Posterior vena cava (tissue), 2 donors: ENCODE data around the gene GALNTL6. TPM values are rescaled to one million over a fixed set of nuclear protein-coding genes. Genes with fewer than 3 reads are reported as not detected.
"Not testable (repeated sequence)": the region's sequence is repeated elsewhere in the genome, so short reads cannot be mapped to it uniquely, and the experiment has no call there.

Experiments
- DNase-seq: peaks from one replicate; pipeline ENCODE4 v3.0.0-alpha.2; 2020; ENCODE audit warnings: low spot score
- intact Hi-C, 2 donors: fragments of 100-400 bp; cut with DNase I; formaldehyde crosslinking; loops; one replicate each; pipeline versions ENCODE4 v1.14.1 to v1.14.2; 2022 to 2023
- total RNA-seq, 2 donors: library from RNA; stranded (reverse); fragmentation: NEBNext Ultra II Directional; extraction: Animal tissue kit (Norgen Biotek cat#: 25700); gene quantifications; one replicate each; pipeline ENCODE4 v1.2.1, GENCODE V29; 2021
- donor health status: DM: yes; HTN: yes; CAD: no.
- donor health status: DM: yes; HTN: yes; CAD: no.

The GALNTL6 gene
- total RNA-seq, 2 donors from 2014 or later: not detected

DNA sequence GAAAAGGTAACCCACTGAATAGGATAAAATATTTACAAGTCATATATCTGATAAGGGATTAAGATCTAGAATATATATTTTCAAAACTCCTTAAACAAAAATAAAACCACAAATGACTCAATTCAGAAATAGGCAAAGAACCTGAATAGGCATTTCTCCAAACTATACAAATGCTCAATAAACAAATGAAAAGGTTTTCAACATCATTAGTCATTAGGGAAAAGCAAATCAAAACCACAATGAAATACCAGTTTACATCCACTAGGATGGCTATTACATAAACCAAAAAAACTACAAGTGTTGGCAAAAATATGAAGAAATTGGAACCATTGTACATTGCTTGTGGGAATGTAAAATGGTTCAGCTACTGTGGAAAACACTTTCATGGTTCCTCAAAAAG, 1188.4 kb downstream of the GALNTL6 start:
- intact Hi-C loops: no loop called here
- no peak for DNase-seq

DNA sequence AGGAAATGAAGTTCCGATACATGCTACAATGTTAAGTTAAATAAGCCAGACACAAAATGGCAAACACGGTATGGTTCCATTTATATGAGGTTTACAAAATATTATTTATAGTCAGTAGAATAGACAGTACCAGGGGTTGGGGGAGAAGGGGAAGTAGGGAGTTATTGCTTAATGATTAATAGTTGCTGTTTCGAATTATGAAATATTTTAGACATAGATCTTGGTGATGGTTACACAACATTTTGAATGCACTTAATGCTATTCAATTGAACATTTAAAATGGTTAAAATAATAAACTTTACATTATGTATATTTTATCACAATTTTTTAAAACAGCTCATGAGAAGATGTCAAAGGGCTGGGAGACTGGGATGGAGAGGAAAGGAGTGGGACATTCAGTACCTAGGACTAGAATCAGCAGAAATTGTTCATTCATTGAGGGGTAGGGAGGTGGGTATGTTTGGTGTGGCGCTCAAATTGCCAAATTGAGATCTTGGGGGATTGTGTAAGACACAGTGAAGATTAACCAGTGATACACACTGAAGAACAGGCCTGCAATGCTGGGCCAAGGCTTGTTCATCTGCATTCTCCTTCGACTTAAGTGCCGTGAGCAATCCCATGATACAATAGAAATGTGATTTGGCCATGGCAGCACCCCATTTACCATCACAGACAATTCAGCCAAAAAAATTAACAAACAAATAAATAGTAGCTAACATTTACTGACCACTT, 1189.8 kb downstream of the GALNTL6 start:
- DNase-seq: no peak
- intact Hi-C loops: no loop called here

DNA sequence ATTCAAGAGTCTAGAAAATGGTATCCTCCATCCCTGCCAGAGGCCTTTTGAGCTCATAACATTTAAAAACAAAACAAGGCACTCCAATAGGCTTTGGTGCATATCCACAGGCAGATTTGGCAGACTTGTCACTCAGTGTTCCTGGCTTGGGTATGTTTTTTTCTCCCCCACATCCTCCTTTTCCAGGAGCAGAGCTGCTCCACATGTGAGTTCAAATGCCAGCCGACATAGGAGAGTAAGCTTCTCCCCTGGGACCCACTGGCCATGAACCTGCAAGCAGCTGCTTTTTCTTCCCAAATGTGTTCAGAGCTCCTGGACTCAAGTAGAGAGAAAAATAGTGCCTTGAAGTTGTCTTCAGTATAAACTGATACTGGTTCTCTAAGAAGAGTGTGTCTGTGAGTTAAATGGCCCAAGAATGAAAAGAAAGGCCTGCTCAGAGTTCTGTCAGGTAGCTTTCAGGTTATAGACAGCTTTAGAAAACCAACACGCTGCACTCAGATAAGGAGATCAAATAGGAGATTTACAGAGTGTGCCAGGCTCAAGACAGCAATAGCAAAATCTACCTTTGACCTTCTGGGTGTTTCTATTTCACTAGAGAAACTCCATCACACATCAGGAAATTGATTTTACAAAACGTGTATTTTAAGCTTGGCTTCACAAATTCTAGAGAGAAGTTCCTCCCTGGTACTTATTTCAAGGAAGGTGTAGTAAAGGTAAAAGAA, 1192.9 kb downstream of the GALNTL6 start:
- DNase-seq: no peak
- intact Hi-C loops: no loop called here

DNA sequence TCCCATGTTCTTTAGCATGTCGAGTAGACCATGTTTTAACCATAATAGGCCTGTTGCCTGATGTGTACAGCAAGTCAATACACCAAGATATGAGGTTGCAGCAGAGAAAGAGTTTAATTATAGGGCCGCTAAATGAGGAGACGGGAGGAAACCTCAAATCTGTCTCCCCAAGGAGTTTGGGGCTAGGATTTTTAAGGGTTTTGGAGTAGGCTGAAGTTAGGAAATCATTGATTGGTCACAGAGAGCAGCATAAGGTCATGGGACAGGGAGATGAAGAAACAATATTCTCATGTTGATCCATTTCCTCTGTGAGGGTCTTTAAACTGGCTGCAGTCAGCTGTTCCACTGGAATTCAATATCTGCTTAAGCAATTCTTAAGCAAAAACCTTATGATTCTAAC, 1195.2 kb downstream of the GALNTL6 start:
- no peak for DNase-seq
- intact Hi-C loops: no loop called here

DNA sequence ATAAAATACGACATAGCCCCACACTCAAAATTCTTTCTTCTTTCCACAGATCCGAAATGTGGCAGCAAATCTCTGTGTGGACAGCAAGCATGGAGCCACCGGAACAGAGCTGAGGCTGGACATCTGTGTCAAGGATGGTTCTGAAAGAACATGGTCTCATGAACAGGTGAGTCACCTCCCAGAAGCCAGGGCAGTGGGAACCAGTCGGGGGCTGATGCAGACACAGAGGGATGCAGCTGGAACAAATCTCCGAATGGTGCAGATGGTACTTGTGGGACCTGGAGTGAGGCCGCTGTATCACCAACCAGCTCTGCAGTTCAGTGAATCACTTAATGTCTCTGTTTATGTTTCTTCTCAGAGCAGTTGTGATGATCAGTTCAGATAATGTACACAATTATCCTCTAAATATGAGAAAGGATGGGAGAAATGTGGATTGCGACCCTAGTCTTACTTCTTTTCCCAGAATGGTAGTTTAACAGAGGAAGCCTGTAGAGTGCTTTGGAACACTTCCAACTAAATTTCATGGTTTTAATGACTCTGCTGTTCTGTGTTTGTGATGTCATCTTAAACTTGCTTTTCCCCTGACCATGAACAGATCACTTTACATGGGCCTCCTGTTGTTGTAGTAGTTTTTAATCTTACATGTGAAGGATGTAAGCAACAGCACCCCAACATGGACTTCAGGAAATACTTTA, 1196.1 kb downstream of the GALNTL6 start:
- no peak for DNase-seq
- intact Hi-C loops: no loop called here

DNA sequence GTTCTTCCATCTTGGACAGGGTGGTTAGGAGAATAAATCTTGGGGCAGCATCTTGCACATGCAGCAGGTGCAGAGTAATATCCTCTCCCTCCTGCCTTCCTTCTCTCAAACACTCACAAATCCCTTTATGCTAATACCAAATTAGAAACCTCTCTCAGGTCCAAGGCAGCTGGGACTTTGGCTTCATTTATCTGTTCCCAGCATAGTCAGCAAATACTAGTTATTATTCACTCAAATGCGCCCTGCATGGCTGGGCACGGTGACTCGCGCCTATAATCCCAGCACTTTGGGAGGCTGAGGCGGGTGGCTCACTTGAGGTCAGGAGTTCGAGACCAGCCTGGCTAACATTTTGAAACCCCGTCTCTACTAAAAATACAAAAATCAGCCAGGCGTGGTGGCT, 1199.4 kb downstream of the GALNTL6 start:
- intact Hi-C loops: loop anchor here (5.0 kb wide), 1 partner anchor 245 kb away; no protein-coding TSS in a partner anchor
- no peak for DNase-seq

DNA sequence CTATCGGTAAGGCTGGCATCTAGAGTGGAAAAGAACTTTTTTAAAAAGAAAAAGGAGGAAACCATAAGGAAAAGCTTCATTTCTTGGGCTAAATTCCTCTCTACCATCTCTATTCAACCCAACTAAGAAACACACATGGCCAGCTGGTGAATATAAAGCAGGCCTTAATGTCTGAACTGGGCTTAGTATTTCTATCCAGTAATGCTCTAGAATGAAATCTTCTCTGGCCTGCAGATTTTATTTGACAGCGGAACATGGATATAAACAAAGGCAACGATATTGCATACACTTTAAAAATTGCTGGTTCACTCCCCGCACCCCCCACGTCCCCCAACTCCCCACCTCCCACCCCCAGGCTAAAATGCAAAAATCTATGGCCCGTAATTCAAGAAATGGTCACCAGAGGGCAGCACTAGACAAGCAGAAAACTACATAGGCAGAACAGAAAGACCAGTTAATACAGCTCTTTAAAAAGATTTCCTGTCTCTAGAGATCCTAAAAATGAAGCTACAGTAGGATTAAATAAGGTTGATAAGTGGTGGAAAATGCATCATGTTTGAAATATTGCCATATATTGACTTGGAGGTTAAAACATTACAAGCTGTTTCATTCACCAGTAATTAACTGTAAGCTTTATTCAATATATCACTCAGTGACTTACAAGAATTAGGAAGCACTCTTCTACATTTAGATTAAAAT, 1200.2 kb downstream of the GALNTL6 start:
- DNase-seq: no peak
- intact Hi-C loops: loop anchor here (5.0 kb wide), 1 partner anchor 244 kb away; no protein-coding TSS in a partner anchor

DNA sequence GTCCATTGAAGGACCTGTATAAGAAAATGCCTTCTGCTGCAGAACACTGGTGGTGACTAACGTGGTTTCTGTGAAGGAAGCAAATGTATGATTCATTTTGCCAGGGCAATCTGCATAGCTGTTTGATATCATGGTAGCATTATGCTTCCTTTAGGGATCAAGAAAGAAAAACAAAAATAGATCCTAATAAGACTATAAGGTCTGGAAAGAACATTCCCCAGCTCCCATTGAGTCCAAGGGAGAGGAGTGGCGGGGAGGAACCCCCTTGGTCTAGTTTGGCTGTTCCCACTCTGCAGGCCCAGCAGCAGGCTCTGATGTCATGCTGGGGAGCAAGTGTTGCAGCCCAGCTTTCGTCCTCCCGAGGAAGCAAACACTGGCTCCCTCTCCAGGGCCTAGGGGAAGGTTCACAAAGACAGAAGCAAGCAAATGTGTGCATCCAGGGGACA, 1200.9 kb downstream of the GALNTL6 start:
- intact Hi-C loops: loop anchor here (5.0 kb wide), 1 partner anchor 243 kb away; no protein-coding TSS in a partner anchor
- no peak for DNase-seq

DNA sequence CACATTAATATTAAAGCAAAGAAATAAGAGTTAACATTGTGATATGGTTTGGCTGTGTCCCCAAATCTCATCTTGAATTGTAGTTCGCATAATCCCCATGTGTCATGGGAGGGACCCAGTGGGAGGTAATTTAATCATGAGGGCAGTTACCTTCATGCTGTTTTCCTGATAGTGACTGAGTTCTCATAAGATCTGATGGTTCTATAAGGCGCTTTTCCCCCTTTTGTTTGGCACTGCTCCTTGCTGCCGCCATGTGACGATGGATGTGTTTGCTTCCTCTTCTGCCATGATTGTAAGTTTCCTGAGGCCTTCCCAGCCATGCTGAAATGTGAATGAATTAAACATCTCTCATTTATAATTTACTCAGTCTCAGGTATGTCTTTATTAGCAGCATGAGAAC, 1201.6 kb downstream of the GALNTL6 start:
- DNase-seq: no peak
- intact Hi-C loops: loop anchor here (5.0 kb wide), 1 partner anchor 242 kb away; no protein-coding TSS in a partner anchor

DNA sequence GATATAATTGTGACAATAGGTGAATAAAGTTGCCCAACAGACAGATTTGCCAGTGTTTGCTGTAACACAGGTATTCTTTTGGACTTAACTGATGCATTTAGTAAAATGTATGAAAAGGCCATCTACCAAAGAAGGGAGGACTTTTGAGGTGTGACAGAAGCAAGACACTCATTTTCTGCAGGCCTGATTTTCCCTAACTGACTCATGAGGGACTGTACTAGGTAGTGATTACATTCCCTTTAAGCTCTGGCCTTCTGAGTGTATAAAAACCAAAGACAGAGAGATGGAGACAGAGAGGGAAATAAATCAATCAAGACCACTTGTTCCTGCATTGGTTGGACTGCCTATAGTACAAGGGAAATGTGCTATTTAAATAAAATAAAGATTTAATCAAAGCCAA, 1204.6 kb downstream of the GALNTL6 start:
- DNase-seq: no peak
- intact Hi-C loops: no loop called here

DNA sequence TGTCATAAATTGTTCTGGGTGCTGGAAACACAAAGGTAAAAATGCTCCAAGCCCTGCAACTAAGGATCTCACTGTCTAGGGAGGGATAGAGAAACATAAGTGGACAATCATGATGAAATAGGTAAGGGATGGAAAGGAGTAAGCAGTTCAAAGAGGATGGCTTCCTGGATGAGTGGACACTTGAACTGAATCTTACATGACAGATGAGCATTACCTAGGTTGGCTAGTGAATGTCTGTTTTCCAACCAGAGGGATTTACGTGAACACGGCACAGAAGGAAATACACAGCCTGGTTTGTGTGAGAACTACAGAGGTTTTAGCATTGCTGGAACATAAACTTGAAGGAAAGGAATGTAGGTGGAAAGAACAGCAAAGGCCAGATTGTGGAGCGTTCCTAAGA, 1205.2 kb downstream of the GALNTL6 start:
- intact Hi-C loops: no loop called here
- DNase-seq: no peak

DNA sequence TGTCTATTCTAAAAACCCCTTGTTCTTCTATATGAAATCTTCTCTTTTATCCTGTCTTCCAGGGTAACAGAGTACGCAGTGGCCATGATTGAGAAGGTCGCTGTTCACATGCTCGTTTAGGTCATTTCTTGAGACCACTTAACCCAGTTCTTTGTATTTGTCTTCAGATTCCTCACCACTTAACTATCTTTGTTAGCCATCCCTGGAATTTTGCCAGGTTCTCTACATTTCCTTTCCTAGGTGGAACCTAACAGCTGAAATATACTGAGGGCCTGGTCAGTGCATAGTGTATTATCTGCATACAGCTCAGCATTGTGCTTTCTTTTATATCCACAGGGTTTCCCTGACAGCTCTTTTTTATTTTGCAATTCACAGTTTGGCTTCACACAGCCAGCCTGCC, 1206.5 kb downstream of the GALNTL6 start:
- intact Hi-C loops: loop anchor here in 1 of 2 donors (10.0 kb wide), 1 partner anchor 395 kb away; no protein-coding TSS in a partner anchor
- no peak for DNase-seq

DNA sequence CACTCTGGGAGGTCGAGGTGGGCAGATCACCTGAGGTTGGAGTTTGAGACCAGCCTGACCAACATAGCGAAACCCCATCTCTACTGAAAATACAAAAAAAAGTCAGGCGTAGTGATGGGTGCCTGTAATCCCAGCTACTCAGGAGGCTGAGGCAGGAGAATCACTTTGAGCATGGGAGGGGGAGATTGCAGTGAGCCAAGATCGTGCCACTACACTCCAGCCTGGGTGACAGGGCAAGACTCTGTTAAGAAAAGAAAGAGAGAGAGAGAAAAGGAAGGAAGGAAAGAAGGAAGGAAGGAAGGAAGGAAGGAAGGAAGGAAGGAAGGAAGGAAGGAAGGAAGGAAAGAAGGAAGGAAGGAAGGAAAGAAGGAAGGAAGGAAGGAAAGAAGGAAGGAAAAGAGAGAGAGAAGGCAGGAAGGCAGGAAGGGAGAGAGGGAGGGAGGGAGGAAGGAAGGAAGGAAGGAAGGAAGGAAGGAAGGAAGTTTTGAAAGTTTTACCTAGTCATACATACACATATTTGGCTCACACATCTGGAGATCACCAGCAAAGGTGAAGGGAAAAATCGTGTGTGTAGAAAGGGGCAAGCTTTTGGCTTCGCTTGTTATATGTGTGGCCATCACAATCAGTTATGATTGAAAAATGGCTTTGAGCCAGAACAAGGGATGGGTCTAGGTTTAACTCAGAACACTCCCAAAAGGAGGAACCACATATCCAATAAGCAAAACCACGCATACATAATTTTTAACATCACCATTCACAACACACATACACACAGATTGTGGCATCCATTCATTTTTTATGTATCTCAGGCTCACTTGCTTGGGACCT, 1208.8 kb downstream of the GALNTL6 start:
- intact Hi-C loops: loop anchor here in 1 of 2 donors (10.0 kb wide), 1 partner anchor 393 kb away; no protein-coding TSS in a partner anchor
- not testable (repeated sequence) for DNase-seq

DNA sequence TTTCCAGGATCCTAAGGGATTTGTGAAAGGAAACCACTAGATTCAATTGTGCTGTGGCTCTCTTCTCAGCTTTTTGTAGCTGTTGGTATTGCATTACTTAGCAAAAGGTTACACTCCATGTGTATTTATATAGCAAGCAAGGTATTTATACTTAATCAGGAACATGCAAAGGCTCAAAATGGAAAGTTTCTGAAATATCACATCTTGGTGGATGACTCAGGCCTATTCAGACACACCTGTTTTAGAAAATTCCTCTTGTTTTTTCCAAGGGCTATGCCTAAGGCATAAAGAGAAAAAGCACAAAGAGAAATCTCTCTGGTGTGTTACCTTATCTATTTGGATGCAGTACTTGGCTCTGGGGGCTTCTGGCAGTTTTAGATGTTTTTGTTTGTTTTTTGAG, 1211.0 kb downstream of the GALNTL6 start:
- intact Hi-C loops: loop anchor here in 1 of 2 donors (2.0 to 10.0 kb wide), 2 partner anchors 237 to 391 kb away; no protein-coding TSS in a partner anchor
- no peak for DNase-seq

DNA sequence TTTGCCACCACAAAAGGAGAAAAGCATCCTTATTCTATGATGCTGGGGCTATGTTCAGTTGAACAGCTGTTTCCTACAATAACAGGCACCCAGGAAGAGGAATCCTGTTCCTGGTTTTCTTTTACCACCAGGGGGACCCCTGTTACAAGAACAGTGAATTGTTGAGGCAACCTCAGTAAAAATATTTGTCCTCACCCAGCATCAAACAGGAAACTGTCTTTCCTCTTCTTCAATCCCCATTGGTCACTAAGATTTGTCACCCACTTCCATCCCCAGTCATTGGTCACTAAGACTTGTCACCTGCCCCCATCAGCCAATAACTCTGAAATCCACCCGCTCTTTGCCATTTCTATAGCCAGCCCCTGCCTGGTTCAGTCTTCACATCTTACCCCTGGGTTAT, 1211.9 kb downstream of the GALNTL6 start:
- intact Hi-C loops: loop anchor here in 1 of 2 donors (2.0 to 10.0 kb wide), 2 partner anchors 236 to 390 kb away; no protein-coding TSS in a partner anchor
- DNase-seq: no peak

DNA sequence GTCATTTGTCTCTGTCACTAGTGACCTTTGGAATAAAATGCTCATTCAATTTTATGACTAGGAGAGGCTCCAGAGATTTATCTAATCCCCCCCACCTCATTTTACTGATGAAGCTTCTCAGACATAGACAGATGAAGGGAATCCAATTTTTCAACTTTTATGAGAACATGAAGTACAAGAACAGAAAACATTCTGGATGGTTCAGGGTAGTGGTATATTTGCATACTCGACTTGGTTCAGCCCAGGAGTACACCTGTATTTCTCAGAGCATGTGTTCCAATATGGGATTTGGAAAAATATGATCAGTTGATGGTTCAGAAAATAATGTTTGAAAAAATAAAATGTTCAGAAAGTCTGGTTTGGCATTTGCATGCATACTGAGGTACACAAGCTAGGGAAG, 1224.0 kb downstream of the GALNTL6 start:
- intact Hi-C loops: no loop called here
- DNase-seq: no peak

DNA sequence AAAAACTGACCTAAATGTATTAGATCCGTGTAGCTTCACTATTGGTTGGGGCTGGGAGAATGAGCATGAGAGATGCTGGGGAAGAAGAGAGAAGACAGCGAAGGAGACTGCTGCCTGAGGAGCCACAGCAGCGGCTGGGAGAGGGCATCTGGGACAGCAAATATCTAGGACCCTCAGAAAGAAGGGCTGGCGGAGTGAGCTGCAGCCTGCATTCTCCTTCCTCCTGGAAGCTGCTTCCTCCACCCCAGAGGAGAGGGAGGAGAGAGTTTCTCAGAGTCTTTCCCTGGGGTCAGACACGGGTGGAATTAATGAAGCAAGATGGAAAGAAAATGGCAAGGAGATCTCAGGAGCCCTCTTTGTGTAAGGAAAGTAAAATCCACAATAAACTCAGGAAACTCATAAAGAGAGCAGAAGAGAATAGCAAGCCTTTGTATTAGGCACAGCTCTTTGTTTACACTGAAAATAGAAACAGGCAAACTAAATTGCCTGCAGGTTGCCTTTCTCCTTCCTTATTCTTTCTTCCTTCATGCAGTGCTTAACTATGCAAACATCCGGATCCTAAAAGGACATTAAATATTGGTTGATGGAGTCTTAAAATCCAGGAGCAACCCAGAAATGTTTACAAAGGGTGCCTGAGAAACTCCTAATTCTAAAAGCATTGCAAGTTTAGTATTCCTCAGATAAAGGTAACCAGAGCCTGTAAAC, 1225.1 kb downstream of the GALNTL6 start:
- no peak for DNase-seq
- intact Hi-C loops: no loop called here
